ENCODE results near the gene KRAS. TPM values are rescaled to one million over a fixed set of nuclear protein-coding genes. Genes with fewer than 3 reads are reported as not detected.

The KRAS gene
- total and polyA plus RNA-seq, 2 donors (not counting 3 experiments of a cell fraction or from before 2014, with no cell fraction given): 9.1 to 22.8 TPM

DNA sequence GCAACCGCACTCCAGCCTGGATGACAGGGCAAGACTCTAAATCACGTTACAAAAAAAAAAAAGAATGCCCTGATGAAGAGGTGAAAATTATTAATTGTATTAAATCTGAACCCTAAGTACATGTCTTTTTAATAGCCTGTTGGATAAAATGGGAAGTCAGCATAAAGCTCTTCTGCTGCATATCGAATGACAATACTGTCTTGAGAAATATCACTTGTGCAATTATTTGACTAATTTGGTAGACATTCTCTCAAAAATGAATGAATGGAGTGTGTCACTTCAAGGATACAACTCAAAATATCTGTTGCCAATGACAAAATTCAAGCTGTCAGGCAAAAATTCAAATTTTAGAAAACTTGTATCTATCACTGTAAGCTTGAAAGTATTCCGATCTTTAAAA lies 94.7 kb downstream of the KRAS start:
- Histone ChIP-seq H3K79me2 (ENCODE audit: control insufficient read depth, insufficient read depth, low read length) (no peaks in the 10 kb centered on the region), H3K4me2 (ENCODE audit: insufficient read depth, low read length) (no peak overlapping the region), H2AFZ (ENCODE audit: low read depth, low read length) (no peak overlapping the region), H3K27me3 (ENCODE audit: control insufficient read depth in 2 of 2, insufficient read depth in 2 of 2, low read length in 2 of 2) (peaks cover 0 to 2% of the 10 kb centered on the region in 2 experiments), H3K9ac (replicated peaks; ENCODE audit: extremely low read depth, insufficient read depth, low read length) (no peak overlapping the region), H3K36me3 (ENCODE audit: control insufficient read depth in 2 of 2, extremely low read depth in 1 of 2, insufficient read depth in 2 of 2, low read length in 2 of 2) (no peaks in the 10 kb centered on the region), H3K4me1 (ENCODE audit: control insufficient read depth, extremely low read depth, insufficient read depth, low read length) (peaks cover 6% of the 10 kb centered on the region), H3K27ac (ENCODE audit: insufficient read depth, low read depth, low read length) (no peak overlapping the region), H3K9me1 (replicated peaks; ENCODE audit: control insufficient read depth, extremely low read depth, insufficient read depth, low read length) (no peaks in the 10 kb centered on the region), H3K9me3 (replicated peaks; ENCODE audit: control insufficient read depth, insufficient read depth, low read length) (no peaks in the 10 kb centered on the region), H4K20me1 (replicated peaks; ENCODE audit: control insufficient read depth, extremely low read depth, insufficient read depth, low read length) (no peaks in the 10 kb centered on the region), H3K4me3 (replicated peaks in 1 of 3; ENCODE audit: insufficient read depth in 1 of 3, low read depth in 1 of 3, low read length in 3 of 3) (no peak overlapping the region)
- dilution Hi-C loops (cut with MboI; ENCODE audit: extremely low pct_ligation_motif_present, low sequenced_read_pairs) (no loop called here), intact Hi-C loops (cut with micrococcal nuclease) (loop anchor here (10.0 kb wide), 1 partner anchor 301 kb away; no protein-coding TSS in a partner anchor)
- DNase-seq (ENCODE audit: low read depth, low spot score): no peak
- FAIRE-seq: no peak
- BruUV-seq (replicated peaks): no TSS peak
- ChIA-PET CTCF (interaction anchor here (1.2 to 6.0 kb wide), 7 partner anchors 12 to 302 kb away, joined by 3 to 96 read pairs (median 6); no protein-coding TSS in a partner anchor), POLR2A (interaction anchor here (0.6 kb wide), 1 partner anchor 424 kb away, joined by 3 read pairs; no protein-coding TSS in a partner anchor)
- TF ChIP-seq, protein P1, sequence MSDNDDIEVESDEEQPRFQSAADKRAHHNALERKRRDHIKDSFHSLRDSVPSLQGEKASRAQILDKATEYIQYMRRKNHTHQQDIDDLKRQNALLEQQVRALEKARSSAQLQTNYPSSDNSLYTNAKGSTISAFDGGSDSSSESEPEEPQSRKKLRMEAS (IDR thresholded peaks at IDR 0.05; ENCODE audit: insufficient read depth, insufficient read length): no peak
- TF ChIP-seq POLR2A (IDR thresholded peaks at IDR 0.05; ENCODE audit: low read depth, low read length) (no peak), MYC (IDR thresholded peaks at IDR 0.05; ENCODE audit: low read depth, low read length) (no peak)
- TF ChIP-seq, protein P2, sequence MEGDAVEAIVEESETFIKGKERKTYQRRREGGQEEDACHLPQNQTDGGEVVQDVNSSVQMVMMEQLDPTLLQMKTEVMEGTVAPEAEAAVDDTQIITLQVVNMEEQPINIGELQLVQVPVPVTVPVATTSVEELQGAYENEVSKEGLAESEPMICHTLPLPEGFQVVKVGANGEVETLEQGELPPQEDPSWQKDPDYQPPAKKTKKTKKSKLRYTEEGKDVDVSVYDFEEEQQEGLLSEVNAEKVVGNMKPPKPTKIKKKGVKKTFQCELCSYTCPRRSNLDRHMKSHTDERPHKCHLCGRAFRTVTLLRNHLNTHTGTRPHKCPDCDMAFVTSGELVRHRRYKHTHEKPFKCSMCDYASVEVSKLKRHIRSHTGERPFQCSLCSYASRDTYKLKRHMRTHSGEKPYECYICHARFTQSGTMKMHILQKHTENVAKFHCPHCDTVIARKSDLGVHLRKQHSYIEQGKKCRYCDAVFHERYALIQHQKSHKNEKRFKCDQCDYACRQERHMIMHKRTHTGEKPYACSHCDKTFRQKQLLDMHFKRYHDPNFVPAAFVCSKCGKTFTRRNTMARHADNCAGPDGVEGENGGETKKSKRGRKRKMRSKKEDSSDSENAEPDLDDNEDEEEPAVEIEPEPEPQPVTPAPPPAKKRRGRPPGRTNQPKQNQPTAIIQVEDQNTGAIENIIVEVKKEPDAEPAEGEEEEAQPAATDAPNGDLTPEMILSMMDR (IDR thresholded peaks at IDR 0.05; ENCODE audit: extremely low read depth in 1 of 2, insufficient read depth in 1 of 2, low read depth in 1 of 2, low read length in 2 of 2): no peak

DNA sequence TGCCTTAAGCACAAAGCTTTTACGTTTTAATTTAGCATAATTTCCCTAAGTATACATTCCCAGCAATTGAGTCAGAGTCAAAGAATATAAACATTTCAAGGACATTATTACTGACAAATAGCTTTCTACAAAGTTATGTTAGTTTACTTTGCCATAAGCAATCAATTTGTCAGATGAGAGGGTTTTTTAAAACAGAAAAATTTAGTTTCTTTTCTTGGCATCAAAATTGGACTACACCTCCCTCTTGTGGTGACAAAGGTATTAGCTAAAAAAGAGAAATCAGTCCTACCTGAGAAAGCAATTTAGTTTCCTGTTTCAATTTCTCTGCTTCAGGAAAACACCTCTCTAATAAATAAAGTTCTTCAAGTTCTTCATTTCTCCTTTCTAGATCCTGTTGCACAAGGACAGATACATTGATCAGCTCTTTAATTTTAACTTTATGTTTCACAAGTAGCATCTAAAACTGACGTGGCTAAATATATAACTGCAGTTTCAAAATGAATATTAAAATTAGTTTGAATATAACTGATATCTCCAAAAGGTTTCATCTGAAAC lies 95.6 kb downstream of the KRAS start:
- DNase-seq (ENCODE audit: low read depth, low spot score) (peak; percentile 43), FAIRE-seq (peak; percentile 66)
- H3K36me3 ChIP-seq (ENCODE audit: control insufficient read depth in 2 of 2, extremely low read depth in 1 of 2, insufficient read depth in 2 of 2, low read length in 2 of 2): no peaks in the 10 kb centered on the region
- no peak overlapping the region for H3K27ac ChIP-seq (ENCODE audit: insufficient read depth, low read depth, low read length)
- dilution Hi-C loops (cut with MboI; ENCODE audit: extremely low pct_ligation_motif_present, low sequenced_read_pairs) (no loop called here), intact Hi-C loops (cut with micrococcal nuclease) (loop anchor here (1.0 to 10.0 kb wide), 4 partner anchors 164 to 300 kb away; no protein-coding TSS in a partner anchor)
- no peaks in the 10 kb centered on the region for H3K9me3 ChIP-seq (replicated peaks; ENCODE audit: control insufficient read depth, insufficient read depth, low read length)
- BruUV-seq (replicated peaks): no TSS peak
- peak overlapping the region; percentile 31 for H3K4me2 ChIP-seq (ENCODE audit: insufficient read depth, low read length)
- no peaks in the 10 kb centered on the region for H3K9me1 ChIP-seq (replicated peaks; ENCODE audit: control insufficient read depth, extremely low read depth, insufficient read depth, low read length)
- TF ChIP-seq EZH2 (IDR thresholded peaks at IDR 0.05; ENCODE audit: borderline replicate concordance, low read depth, low read length, severe bottlenecking): no peak
- TF ChIP-seq, protein P2 (IDR thresholded peaks at IDR 0.05; ENCODE audit: extremely low read depth in 1 of 2, insufficient read depth in 1 of 2, low read depth in 1 of 2, low read length in 2 of 2): peak; percentile 40 to 62
- peak overlapping the region; percentile 44 for H2AFZ ChIP-seq (ENCODE audit: low read depth, low read length)
- no peak overlapping the region for H3K9ac ChIP-seq (replicated peaks; ENCODE audit: extremely low read depth, insufficient read depth, low read length)
- peaks cover 6% of the 10 kb centered on the region for H3K4me1 ChIP-seq (ENCODE audit: control insufficient read depth, extremely low read depth, insufficient read depth, low read length)
- H3K4me3 ChIP-seq (replicated peaks in 1 of 3; ENCODE audit: insufficient read depth in 1 of 3, low read depth in 1 of 3, low read length in 3 of 3): no peak overlapping the region
- no peaks in the 10 kb centered on the region for H3K79me2 ChIP-seq (ENCODE audit: control insufficient read depth, insufficient read depth, low read length)
- H3K27me3 ChIP-seq (ENCODE audit: control insufficient read depth in 2 of 2, insufficient read depth in 2 of 2, low read length in 2 of 2): no peaks in the 10 kb centered on the region
- POLR2A ChIA-PET: interaction anchor here (0.6 kb wide), 1 partner anchor 234 kb away, joined by 3 read pairs; no protein-coding TSS in a partner anchor
- no peaks in the 10 kb centered on the region for H4K20me1 ChIP-seq (replicated peaks; ENCODE audit: control insufficient read depth, extremely low read depth, insufficient read depth, low read length)
- CTCF ChIA-PET: interaction anchor here (0.6 to 6.0 kb wide), 41 partner anchors 9 to 303 kb away, joined by 3 to 96 read pairs (median 4); partner anchors contain the start of genes DNAI7 and ETFRF1
